HTERT RPE-1 (cell line): ENCODE data around the gene IMP4.
"Not testable (repeated sequence)": the region's sequence is repeated elsewhere in the genome, so short reads cannot be mapped to it uniquely, and the experiment has no call there.

Experiments
- in situ Hi-C: fragments of 300-500 bp; cut with MboI; formaldehyde crosslinking; loops from 4 replicates; pipeline ENCODE4 v1.14.3; 2020; ENCODE audit warnings: low sequenced_read_pairs

IMP4 gene, protein sequence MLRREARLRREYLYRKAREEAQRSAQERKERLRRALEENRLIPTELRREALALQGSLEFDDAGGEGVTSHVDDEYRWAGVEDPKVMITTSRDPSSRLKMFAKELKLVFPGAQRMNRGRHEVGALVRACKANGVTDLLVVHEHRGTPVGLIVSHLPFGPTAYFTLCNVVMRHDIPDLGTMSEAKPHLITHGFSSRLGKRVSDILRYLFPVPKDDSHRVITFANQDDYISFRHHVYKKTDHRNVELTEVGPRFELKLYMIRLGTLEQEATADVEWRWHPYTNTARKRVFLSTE

GRCh38 chr2:130342533-130343275 is at the start of gene IMP4:
IMP4 (plus strand) TSS chr2:130342897; CDS start chr2:130342933, 36 bp downstream.
- in situ Hi-C loops = no loop called here

- in situ Hi-C loops = no loop called here
These were observed 42.3 kb upstream of the IMP4 start for GRCh38 chr2:130300258-130300969.

- in situ Hi-C loops = no loop called here
These were observed 41.7 kb upstream of the IMP4 start for GRCh38 chr2:130300970-130301348.

- in situ Hi-C loops = no loop called here
These were observed 40.4 kb upstream of the IMP4 start for GRCh38 chr2:130302164-130302886.

GRCh38 chr2:130303169-130303568 is 39.5 kb upstream of the IMP4 start:
- in situ Hi-C loops = no loop called here

DNA sequence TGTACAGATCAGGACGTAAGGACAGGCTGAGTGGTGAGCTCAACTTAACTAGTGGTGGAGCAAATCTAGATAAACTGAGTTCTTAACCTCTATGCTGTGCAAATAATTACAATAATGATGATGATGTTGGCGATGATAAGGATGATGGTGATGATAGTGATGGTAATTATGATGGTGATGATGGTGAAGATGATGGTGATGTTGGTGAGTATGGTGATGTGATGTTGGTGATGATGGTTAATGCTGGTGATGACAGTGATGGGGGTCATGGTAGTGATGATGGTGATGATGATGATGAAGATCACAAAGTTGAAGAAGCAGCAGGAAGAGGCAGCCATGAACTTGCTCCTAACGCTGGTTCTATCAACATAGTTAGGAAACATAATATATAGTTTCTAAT is 38.0 kb upstream of the IMP4 start:
- in situ Hi-C loops = no loop called here

DNA sequence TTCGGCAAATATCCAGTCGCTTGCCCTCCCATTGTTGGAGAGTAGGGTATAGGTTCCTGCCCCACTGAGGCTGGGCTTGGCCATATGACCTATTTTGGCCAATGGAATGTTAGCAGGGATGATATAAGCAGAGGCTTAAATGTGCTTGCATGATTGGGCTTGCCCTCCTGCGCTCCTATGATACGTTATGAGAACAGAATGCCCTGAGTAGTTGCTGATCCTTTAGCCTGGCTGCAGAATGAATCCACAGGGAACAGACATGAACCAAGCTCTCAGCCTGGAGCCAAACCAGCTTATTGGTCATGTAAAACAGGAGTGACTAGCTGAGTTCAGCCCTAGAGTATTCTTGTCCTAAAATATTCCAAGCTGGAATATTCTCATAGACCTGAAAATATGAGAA is 34.8 kb upstream of the IMP4 start:
- in situ Hi-C loops = no loop called here

DNA sequence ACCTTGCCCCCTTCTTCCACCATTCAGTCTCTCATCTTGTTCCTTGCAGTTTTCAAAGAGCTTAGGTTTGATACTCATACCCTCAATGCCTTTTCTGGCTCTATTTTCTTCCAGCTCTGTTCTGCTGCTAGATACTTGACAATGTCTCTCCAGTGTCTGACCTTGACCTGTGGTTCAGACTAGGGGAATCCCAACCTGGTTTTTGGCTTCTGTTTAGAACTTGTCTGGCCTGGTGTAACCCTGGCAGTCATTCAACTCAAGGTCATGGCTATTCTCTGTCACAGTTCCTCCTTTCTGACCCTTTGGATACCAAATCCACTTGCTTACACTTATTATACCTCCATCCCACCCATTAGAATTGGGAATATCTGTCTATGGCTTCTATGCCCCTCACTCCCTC is 31.8 kb upstream of the IMP4 start:
- in situ Hi-C loops = no loop called here

DNA sequence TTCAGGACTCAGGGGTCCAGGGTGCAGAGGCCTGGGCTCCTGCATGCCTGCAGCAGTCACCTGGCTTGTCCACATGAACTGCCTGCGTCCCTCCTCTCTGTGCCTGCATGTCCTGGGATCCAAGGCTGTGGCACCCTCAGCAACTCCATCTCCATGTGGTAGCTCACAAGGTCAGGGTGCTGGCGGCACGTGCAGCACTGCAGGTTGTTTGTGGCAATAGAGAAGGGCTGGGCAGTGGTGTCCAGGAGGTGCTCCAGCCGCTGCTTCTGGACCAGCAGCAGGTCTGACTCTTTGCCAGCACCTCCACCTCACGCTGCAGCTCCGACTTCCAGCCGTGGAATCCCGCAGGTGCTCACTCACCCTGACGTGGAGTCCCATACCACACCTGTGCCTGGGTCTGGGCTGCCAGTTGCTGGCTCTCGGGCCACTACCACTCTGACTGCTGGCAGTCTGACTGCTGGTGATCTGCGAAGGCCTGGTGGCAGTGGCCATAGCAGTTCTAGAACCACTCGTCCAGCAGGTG is 28.8 kb upstream of the IMP4 start:
- in situ Hi-C loops = no loop called here

DNA sequence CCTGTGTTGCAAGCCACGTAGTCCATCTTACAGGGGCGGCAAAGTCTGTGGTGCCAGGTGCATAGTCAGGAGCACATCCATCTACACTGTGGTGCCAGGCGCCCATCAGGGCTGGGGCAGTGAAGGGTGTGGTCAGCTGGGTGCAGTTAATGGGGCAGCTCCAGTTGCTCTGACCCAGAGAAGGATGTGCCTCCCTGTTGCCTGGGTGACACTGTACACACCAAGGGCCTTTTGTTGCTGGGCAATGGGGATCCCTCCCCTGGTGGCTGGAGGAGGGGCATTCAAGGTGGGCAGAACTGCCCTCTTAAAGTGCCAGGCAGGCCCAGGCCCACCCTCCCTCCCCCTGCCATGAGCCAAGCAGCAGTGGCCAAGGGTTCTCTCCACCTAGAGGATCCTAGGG is 28.3 kb upstream of the IMP4 start:
- in situ Hi-C loops = no loop called here

GRCh38 chr2:130316596-130316995 is 26.1 kb upstream of the IMP4 start:
- in situ Hi-C loops = no loop called here

DNA sequence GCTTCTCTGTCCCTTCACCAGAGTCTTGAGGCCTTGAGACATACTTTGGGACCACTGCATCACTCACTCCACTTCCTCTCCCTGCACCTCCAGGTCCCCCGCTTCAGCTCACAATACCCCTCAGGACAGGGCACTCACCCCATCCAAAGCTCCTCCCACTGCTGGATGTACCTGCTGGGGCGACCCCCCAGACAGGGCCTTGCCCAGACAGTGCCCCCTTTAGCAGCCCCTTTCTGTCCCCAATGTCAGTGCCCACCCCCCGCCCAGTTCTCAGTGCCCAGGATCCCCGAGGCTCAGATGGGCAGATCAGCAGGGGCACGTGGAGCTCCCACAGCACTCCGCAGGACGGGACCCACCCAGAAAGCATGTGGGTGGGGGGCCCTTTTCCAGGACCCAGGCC is 23.8 kb upstream of the IMP4 start:
- in situ Hi-C loops = no loop called here

DNA sequence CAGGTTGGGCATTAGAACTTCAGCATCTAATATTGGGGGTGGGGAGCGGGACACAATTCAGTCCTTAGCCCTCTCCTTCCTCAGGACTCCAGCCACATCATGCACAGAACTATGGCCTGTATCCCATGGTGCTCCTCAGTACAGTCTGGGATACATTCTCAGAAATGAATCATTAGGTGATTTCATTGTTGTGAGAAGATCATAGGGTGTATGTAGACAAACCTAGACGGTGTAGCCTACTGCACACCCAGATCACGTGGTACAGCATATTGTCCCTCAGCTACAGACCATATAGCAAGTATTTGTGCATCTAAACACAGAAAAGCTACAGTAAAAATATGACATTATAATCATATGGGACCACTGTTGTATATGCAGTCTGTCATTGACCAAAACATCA is 23.2 kb upstream of the IMP4 start:
- in situ Hi-C loops = no loop called here

DNA sequence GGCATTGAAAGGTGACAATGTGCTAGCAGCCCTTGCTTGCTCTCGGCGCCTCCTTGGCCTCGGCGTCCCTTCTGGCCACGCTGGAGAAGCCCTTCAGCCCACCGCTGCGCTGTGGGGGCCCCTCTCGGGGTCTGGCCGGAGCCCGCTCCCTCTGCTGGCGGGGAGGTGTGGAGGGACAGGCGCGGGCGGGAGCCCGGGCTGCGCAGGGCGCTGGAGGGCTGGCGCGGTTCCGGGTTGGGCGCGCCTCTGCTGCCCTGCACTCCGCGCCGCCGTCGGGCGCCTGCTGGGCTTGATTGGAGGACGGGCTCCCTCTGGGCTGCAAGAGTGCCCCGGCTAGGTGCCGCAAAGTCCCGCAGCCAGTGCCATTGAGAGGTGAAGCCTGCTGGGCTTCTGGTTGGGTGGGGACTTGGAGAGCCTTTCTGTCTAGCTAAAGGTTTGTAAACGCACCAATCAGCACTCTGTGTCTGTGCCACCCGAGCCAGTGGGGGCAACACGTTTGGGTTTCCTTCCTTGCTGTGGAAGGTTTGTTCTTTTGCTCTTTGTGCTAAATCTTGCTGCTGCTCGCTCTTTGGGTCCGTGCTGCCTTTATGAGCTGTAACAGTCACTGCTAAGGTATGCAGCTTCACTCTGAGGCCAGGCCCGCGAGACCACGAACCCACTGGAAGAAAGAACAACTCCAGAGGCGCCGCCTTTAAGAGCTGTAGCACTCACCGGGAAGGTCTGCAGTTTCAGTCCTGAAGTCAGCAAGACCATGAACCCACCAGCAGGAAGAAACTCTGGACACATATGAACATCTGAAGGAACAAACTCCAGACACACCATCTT is 14.8 kb upstream of the IMP4 start:
- in situ Hi-C loops = no loop called here

DNA sequence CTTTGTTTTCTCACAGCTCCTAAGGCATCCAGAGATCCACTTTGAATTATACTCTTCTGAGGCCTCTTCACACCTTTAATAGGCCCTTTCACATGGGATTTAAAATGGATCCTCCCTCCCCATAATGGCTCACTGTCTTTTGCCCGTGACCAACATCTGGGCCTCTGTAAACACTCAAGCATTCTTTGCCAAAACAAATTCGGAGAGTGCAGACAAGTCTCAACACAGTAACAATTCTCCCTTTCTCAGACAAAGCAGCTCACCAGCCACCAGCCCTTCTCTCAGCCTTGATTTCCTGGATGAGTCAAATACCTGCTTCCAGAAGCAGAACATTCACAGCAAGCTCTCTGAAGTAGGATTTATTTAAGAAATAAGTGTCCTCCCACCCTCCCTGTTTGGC is 14.0 kb upstream of the IMP4 start:
- in situ Hi-C loops = no loop called here

DNA sequence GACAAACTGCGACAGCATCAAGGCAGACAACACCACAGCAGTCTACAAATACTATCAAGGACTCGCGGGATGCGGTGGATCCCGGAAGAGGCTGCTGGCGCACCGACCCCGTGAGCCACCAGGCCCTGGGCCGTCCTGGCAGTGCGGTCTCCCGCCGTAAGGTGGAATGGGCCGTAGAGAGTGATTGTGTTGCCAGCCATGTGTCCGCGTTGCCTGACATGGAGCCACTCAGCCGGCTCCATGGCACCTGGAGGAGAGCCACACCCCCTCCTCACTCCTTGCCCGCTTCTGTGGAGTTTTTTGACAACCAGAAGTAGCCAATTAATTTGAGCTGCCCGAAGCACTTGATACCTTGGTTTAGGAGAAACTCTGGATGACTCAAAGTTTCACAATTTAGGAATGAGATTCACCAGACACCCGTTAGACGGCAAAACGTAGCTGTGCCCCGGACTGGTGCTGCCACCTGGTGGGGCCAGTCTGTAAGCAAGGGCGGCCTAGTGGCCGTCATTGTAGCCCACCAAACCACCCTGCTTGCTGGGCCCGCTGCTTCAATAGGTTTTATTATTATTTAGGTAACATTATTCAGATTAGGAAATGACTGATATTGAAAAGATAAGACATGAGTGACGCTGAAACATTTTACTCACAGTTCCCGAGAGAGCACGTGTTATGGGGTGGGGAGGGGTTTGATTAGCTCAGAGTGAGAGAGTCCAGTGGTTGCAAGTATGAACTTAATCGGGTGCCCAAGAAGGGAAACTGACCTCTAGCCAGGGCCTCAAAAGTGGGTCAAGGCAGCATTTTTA is 10.2 kb upstream of the IMP4 start:
- in situ Hi-C loops = no loop called here

DNA sequence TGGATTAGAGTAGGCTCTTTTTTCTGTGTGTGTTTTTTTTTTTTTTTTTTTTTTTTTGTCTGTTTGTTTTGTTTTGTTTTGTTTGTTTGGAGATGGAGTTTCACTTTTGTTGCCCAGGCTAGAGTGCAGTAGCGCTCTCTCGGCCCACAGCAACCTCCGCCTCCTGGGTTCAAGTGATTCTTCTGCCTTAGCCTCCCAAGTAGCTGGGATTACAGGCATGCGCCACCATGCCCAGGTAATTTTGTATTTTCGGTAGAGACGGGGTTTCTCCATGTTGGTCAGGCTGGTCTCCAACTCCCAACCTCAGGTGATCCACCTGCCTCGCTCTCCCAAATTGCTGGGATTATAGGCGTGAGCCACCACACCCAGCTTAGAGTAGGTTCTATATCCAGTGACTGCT is 9.4 kb upstream of the IMP4 start:
- in situ Hi-C loops = not testable (repeated sequence)

DNA sequence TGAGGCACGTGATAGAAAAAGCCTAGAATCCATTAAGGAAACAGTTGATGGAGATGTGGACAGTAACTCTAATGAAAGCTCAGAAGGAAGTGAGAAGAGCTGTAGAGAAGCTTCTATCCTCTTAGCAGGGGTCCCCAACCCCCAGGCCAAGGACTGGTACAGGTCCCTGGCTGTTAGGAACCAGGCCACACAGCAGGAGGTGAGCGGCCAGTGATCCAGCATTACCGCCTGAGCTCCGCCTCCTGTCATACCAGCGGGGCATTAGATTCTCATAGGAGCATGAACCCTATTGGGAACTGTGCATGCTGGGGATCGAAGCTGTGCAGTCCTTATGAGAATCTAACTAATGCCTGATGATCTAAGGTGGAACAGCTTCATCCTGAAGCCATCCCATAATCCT is 8.7 kb upstream of the IMP4 start:
- in situ Hi-C loops = no loop called here

- in situ Hi-C loops = no loop called here
These were observed 7.5 kb upstream of the IMP4 start for GRCh38 chr2:130335226-130335625.
